ENCODE measurements around the gene KIF1C.

KIF1C gene

DNA sequence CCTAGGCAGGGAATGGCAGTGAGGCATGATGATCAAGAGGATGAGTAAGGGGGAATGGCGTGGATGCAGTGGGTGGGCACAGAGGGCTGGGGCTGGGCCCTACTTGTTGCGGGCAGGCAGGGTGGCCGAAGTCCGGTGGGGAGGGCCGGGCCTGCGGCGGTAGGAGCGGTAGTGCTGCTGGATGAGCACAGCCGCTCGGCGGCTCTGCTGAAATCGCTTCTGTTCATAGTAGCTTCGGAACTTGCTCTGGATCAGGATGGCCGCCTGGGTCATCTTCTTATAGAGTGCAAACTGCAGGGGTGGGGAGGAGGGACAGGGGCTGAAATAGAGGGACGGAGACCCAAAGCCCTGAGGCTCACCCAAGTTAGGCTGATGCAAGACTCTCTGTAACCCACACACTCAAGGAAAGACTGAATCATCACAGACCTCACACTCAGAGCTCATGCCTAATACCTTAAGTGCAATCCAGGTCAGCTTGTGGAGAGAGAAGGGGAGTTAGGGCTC lies 28.7 kb upstream of the KIF1C start:
- DNase-seq (ENCODE audit: low spot score), result no peak

DNA sequence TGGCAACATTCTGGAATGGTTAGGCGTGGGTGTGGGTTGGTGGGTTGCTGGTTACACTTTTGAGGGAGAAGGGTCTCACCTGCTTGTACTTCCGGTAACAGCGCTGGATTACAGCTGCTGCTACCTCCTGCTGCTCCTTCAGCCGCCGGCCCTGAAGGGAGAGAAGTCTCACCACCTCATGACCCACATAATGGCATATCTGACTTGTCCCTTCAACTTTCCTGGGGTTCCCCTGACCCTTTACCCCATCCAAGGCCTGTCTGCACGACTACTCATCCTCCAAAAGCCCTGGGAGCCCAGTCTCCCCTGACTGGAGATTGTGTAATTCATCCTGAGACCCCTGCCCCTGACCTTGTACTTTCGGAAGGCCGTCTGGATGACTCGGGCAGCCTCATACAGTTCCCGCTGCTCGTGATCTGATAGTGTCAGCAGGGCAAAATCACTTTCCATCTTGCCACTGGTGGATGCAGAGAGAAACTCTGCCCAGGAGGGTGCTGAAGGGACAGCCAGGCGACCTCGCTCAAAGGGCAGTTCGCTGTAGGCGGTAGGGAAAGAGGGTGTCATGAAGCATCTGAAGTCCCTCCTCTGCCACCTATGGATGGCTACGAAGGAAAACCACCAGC lies 28.1 kb upstream of the KIF1C start:
- DNase-seq (ENCODE audit: low spot score), result no peak

- DNase-seq (ENCODE audit: low spot score), result no peak
Measured at GRCh38 chr17:4970273-4970672, 27.5 kb upstream of the KIF1C start.

DNA sequence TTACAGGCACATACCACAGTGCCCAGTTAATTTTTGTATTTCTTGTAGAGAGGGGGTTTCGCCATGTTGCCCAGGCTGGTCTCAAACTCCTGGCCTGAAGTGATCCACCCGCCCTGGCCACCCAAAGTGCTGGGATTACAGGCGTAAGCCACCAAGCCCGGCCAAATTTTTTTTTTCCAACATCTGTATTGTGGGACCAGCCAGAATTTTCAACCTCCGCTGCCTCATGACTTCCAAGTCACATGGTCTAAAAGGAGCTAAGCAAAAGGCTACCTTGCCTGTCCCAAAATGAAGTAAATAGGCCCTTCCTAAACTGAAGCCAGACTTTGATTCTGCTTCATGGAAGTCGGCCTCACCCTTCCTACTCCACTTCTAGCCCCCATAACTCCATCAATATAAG lies 25.9 kb upstream of the KIF1C start:
- DNase-seq (ENCODE audit: low spot score), result no peak

- no peak for DNase-seq (ENCODE audit: low spot score)
Measured at GRCh38 chr17:4972322-4972721, 25.4 kb upstream of the KIF1C start.

GRCh38 chr17:4972752-4973151 lies 25.0 kb upstream of the KIF1C start:
- no peak for DNase-seq (ENCODE audit: low spot score)

DNA sequence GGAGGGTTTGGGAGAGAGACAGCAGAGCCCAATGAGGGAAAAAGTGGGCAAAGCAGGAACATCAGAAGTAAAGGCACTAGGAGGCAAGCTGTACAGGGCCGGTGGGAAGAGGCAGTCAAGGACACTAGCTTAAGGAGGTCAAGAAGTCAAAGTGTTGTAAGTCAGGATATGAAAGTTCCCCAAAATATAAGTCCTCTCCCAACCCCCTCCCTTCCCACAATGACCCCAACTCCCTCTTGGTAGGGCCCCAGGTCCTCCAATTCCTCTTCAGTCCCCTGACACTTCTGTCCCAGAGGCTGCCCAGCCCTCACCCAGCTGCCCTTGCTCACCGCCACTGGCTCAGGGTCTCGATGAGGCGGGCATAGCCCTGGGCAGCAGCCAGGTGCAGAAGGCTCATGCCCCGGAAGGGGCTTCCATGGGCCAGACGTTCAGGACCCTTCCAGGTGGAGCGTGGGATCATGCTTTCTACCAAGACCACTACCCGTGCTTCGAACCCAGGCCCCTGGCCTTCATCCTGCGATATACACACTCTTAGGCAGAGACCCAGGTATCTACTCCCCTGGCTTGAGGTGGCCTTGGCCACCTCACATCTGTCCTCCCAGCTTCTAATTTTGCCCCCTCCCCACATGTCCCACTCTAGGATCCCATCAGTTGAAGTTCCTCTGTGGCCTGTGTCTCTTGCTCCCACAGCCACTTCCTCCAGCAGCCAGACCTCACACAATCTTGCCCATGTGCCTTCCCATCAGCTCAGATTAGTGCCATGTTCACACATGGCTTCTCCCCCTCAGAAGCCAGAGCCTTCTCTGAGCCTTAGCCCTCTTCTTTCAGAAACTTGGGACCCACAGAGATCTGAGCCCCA lies 24.3 kb upstream of the KIF1C start:
- no peak for DNase-seq (ENCODE audit: low spot score)

DNA sequence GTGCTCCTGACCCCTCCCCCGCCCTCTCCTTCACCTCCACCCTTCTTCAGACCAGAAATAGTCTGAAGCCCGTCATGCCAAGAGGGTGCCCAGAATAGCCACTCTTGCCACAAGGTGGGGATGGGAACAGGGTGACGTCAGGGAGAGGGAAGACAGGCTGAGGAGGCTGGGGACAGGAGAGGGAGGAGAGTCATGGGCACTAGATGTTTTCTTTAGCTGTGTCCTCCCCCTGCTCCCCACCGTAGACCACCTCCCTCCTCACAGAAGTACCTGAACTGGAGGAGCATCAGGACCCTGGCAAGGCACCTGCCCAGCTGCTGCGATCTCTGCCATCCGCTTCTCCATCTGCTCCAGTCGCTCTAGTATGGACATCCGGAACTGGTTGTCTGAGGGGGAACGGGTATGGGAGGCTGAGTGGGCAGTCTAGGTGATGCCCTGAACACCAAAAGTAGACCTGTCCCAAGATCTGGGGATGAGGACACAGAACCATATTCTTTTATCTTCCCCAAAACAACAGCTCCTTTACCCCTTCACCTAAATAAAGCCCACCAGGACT lies 23.6 kb upstream of the KIF1C start:
- no peak for DNase-seq (ENCODE audit: low spot score)

- DNase-seq (ENCODE audit: low spot score), result no peak
Measured at GRCh38 chr17:4978726-4979125, 19.0 kb upstream of the KIF1C start.

- peak; percentile 71 for DNase-seq (ENCODE audit: low spot score)
Measured at GRCh38 chr17:4980644-4981216, 17.0 kb upstream of the KIF1C start.

GRCh38 chr17:4982305-4982704 lies 15.4 kb upstream of the KIF1C start:
- no peak for DNase-seq (ENCODE audit: low spot score)

DNA sequence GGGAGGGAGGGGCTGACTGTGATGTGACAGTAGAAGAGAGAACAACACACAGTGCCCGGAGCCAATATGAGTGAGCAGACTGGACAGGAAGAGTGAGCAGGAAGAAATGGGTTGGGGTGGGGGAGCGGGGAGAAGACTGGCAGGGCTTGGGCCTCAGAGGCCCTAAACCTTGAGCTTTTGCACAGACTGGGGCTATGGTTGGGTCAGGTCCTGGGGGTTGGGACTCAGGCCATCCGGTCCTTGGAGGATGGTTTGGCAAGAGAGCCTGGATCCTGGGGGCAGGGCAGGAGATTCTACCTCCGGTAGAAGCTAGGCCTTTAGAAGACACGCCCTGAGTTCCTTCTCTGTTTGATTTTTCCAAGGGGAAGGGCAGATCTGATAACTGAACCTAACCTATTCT lies 11.3 kb upstream of the KIF1C start:
- no peak for DNase-seq (ENCODE audit: low spot score)

GRCh38 chr17:4986951-4987766 lies 10.6 kb upstream of the KIF1C start, which contains the start of gene CAMTA2:
TSS of gene CAMTA2 (minus strand) at chr17:4987675. CDS start at chr17:4986222, 1,453 bp downstream.
- peak; percentile 83 for DNase-seq (ENCODE audit: low spot score)

DNA sequence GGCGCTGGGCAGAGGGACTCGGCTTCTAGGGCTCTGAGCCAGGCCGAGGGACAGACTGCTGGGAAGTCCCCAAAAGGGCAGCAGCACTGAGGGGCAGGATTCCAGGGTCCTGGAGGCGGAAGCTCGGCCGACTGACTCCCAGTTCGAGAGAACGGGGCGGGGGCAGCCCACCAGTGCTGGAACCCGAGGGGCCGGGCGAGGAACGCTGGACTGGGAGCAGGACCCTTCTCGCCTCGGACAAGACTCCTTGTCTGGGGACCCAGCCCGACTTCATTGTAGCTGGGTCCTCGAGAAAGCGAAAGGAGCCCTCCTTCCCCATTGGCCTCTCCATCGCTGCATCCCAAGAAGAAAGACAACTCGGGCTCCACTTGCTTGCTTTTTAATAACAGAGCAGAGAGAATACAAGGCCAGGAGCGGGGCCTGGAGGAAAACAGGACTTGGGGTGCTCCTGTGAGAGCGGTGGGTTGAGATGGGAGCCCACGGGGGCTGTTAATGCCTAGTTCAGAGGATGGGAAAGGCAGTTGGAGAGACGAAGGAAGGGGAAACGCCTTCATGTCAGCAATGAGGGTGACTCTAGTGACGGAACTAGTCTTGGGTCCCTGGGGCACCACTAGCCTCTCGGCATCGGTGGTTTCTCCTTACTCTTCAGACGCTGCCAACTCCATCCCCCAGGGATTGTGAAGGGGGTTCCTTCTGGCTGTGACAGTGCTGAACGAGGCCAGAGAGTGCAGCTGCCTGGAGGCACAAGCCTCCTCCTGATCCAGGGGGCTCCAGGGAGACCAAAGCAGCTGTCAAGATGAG lies 9.8 kb upstream of the KIF1C start:
- DNase-seq (ENCODE audit: low spot score), result no peak

DNA sequence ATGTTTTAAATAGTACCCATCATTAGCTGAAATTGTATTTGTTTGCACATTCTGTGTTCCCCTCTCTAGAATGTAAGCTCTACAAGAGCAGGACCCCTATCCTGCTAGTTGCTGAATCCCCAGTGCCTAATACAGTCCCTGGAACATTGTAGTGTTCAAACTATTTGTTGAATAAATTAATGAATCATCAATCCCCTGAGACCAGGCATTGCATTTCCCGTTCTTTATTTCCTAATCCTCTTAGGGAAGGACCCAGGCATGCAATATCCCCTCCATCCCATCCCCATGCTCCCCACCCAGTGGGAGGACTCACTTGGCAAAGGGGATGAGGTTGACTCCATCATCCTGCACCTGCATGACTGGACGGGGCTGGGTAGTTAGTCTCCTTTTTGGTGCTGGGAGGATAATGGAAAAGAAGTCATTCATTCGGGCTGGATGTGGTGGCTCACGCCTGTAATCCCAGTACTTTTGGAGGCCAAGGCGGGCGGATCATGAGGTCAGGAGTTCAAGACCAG lies 3.6 kb upstream of the KIF1C start:
- no peak for DNase-seq (ENCODE audit: low spot score)

DNA sequence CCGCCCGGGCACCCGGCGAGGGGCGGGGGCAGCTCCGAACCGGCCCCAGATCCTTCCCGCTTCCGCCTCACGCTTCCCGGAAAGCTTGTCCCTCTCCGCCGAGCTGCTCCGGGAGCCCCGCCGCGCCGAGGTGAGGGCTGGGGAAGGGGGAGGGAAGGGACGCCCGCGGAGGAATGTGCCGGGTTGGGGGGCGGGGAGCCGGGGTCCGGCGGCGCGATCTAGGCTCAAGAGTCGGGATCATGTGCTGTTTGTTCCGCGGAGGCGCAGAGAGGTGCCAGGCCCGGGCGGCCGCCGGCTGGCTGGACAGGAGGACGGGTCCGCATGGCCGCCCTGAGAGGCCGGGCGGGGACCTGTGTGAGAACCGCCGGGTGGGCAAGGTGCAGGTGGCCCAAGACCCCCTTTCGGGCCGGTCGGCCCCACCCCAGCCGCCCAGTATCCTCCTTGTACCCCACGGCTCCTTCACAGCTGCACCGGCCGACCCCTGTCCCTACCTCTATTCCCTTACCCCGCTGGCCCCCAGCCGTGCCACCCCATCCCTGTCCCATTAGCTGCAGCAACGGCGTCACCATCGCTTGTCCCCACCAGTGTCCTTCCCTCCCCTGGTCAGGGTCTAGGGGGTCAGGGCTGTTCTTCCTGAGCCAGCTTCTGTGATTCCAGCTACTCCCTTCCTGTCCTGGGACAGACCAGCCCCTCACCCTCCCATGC lies 429 bp downstream of the KIF1C start:
- no peak for DNase-seq (ENCODE audit: low spot score)

- no peak for DNase-seq (ENCODE audit: low spot score)
Measured at GRCh38 chr17:4998732-4999429, 1.1 kb downstream of the KIF1C start.

DNA sequence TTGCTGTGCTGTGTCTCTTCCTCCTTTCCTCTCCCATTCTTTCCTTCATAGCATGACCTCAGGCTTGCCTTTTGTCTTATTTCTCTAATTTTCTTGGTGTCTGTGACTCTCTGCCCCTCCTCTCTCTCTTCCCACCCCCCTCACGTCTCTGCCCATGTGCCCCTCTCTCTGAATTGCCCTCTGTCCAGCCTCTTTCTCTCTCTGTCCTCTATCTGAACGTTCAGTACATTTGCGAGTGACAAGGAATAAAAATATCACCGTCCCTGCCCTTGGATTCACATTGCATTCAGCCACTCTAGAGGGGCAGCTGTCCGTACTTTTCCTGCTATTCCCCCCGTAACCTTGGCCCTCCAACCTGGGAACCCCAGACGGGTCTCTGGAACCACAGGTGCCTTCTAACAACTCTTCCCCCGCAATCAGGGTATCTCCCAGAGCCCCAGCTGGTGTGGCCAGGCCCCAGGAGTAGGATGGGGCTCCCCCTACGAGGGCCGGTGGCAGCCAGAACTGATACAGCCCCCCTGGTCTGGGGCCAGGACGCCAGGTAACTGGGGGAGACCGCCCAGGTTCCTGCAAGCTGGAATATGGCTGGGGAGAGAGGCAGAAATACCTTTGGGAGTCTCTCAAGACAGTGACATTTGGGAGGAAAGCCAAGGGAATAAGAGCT lies 1.8 kb downstream of the KIF1C start:
- DNase-seq (ENCODE audit: low spot score), result no peak

DNA sequence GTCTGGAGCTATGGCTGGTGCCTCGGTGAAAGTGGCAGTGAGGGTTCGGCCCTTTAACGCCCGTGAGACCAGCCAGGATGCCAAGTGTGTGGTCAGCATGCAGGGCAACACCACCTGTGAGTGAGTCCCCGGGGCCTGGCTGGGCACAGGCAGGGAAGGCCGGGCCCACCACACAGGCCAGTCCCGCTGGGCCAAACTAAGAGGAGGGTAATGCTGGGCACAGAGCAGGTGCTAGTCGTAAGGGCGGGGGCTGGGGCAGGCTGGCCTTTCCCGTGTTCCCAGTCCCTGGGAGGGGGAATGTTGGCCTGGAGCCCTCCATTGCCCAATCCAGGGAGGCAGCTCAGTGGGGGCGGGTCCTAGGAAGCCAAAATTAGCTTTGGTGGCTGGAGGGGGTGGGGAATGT lies 2.5 kb downstream of the KIF1C start:
- DNase-seq (ENCODE audit: low spot score), result no peak
